NCI-H2196 (cell line): ENCODE results near the gene ENTPD2.

Experiments
- DNase-seq: peaks from one replicate; lab custom pipeline; 2025; ENCODE audit not compliant: unreplicated experiment; lab: John Stamatoyannopoulos, UW

The ENTPD2 gene

GRCh38 chr9:137018761-137019559 lies 34.9 kb downstream of the ENTPD2 start:
- no peak for DNase-seq

GRCh38 chr9:137017791-137018497 lies 35.9 kb downstream of the ENTPD2 start:
- no peak for DNase-seq

GRCh38 chr9:137017071-137017470 lies 36.8 kb downstream of the ENTPD2 start:
- no peak for DNase-seq

DNA sequence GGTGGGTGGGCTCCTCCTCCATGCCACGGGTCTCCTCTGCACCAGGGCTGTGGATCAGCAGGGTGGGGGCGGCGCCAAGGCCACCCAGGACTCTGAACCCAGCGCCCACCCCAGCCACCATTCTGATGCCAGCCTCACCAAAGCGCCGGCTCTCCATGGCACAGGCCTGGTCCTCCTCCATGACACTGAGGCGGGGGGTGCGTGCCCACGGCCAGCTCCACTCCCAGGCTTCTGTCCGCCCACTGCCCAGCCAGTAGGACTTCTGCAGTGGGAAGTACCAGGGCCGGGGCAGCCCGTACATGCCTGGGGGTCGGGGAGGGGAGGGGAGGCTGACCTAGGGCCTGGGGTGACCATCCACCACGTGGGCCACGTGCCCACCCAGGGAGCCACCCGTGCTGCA lies 37.4 kb downstream of the ENTPD2 start:
- no peak for DNase-seq

DNA sequence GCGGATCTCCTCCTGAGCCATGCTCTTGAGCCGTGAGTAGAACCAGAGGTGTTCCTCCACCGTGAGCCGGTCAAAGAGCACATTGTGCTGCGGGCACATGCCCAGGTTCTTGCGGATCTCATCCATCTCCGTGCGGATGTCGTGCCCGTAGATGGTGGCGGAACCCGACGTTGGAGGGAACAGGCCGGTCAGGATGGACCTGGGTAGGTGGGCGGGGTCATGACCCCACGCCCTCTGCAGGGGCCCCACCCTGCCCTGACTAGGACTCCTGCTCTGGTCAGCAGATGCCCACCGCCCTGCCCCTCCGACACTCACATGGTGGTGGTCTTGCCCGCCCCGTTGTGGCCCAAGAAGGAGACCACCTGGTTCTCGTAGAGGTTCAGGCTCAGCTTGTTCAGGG lies 37.9 kb downstream of the ENTPD2 start:
- no peak for DNase-seq

DNA sequence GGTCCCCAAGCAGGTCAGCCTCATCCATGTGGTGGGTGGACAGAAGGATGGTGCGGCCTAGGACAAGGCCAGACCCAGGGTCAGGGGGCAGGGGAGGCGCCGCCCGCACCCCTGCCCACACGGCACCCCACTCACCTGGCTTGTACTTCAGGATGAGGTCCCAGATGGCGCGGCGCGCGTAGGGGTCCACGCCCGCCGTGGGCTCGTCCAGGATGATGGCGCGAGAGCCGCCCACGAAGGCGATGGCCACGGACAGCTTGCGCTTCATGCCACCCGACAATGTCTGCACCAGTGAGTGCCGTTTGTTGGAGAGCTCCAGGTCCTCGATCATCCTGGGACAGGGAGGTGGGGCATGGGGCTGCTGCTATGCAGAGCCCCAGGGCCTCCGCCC lies 38.3 kb downstream of the ENTPD2 start:
- DNase-seq: no peak

GRCh38 chr9:137014776-137015539 lies 38.9 kb downstream of the ENTPD2 start:
- DNase-seq: no peak

DNA sequence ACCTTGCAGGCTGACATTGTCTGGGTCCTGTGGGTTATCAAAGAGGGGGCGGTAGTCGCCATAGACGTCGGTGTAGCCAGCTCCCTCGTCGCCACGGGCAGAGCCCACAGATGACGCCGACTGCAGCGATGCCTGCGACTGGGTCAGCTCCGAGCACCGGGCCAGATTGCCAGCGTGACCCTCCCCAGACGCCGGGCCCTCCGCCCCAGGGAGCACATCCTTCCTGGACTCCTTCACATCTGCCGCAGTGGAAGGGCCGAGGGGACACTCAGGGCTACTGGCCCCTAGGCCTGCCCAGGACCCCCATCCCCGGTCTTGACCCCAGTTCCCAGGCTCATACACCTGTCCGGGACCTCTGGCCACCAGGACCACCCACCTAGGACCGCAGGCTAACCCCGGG lies 39.7 kb downstream of the ENTPD2 start:
- DNase-seq: no peak

GRCh38 chr9:137013571-137013940 lies 40.3 kb downstream of the ENTPD2 start:
- DNase-seq: no peak

DNA sequence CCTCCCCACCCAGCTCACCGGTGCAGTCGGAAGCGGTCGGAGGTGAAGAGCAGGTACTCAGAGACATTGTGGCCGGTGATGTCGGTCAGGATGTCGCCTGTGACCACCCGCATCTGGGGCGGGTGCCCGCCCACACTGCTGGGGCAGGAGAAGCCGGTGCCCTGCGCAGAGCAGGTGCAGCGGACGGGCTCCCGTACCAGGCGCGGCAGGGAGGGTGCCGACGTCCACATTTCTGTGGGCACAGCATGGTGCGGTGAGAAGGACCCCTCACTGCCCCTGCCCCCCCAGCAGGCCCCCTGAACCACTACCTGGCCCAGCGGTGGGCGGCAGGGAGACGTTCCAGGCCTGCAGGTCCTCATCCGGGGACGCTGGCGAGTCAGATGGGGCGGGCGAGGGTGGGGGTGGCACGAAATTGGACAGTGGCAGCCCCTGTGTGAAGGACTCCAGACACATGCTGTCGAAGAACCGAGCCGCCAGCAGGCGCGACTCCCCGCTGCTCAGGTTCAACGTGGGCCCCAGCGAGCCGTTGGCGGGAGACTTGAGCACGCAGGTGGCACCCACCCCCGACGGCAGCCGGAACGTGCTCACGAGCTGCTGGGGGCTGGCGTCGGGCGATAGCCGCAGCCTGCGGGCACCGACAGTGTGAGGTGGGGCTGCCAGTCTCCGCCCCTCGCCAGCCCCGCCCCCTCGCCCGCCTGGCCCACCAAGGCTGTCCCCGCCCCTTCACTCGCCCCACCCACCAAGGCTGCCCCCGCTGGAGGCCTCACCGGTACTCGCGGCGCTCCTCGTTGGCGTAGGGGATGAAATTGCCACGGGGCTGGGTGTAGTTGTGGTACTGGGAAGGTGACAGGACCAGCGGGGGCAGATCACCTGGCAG lies 40.9 kb downstream of the ENTPD2 start:
- no peak for DNase-seq

GRCh38 chr9:137011907-137012675 lies 41.8 kb downstream of the ENTPD2 start:
- no peak for DNase-seq

DNA sequence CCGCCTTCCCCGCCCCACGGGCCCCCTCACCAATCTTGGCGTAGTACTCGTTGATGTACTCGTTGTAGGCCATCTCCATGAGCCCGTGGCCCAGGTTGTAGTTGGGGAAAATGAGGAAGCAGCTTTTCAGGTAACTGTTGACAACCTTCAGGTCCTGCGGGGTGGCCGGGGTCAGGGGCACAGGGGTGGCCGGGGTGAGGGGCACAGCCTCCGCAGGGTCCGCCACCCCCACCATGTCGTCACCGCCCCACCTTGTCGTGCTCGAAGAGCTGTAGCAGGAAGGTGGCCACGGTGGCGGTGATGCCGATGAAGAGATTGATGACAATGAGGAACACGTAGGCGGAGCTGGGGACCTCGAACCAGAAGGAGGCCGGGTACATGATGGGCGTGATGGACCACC lies 42.7 kb downstream of the ENTPD2 start:
- DNase-seq: no peak

GRCh38 chr9:137009938-137010732 lies 43.7 kb downstream of the ENTPD2 start:
- DNase-seq: no peak

DNA sequence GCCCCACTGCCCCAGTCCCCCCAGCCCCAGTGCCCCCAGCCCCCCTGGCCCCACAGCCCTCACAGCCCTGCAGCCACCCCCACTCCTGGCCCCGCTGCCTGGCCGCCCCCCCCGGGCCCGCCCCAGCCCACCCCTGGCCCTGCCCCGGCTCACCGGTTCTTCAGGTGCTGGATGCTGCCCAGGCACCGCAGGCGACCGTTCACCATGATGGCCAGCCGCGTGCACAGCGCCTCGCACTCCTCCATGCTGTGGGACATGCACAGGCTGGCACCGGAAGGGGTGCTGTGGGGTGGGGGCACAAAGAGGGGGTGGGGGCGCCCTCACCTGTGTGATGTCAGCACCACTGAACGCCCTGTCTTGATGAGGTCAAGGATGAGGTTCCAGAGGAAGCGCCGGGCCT lies 44.6 kb downstream of the ENTPD2 start:
- no peak for DNase-seq

DNA sequence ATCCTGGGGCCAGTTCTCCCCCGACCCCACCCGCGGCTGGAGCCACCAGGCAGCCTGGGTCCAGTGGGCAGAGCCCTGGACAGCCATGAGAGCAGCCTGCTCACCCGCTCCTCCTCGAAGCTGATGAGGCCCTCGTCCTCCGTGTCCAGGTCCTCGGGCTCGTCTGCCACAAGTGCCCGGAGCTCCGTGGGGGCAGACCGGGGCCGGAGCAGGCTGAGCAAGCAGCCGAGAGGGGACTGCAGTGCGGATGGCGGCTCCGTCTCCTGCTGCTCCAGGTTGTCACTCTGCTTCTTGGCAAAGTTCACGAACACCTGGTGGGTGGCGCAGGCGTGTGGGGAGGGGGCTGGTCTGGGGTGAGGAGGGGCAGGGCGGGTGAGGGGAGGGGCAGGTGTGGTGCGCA lies 45.5 kb downstream of the ENTPD2 start:
- no peak for DNase-seq

DNA sequence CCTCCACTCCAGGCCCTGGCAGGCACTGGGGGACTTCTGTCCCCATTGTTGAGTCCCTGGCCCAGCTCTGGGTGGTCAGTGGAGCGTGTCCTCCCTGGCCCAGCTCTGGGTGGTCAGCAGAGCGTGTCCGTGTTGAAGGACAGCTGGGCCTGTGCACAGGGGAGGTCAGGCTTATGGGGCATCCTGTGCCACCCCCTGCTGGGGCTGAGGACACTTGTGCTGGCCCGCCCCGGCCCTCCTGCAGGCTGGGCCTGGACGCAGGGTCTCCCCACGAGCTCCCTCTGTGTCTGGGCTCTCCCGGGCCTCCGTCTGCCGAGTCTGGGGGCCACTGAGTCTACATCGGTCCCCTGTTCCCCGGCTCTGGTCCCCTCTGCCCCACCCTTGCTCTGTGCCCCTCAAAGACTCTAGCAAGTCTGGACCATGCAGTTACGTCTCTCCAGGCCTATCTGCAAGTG lies 46.0 kb downstream of the ENTPD2 start:
- DNase-seq: no peak

DNA sequence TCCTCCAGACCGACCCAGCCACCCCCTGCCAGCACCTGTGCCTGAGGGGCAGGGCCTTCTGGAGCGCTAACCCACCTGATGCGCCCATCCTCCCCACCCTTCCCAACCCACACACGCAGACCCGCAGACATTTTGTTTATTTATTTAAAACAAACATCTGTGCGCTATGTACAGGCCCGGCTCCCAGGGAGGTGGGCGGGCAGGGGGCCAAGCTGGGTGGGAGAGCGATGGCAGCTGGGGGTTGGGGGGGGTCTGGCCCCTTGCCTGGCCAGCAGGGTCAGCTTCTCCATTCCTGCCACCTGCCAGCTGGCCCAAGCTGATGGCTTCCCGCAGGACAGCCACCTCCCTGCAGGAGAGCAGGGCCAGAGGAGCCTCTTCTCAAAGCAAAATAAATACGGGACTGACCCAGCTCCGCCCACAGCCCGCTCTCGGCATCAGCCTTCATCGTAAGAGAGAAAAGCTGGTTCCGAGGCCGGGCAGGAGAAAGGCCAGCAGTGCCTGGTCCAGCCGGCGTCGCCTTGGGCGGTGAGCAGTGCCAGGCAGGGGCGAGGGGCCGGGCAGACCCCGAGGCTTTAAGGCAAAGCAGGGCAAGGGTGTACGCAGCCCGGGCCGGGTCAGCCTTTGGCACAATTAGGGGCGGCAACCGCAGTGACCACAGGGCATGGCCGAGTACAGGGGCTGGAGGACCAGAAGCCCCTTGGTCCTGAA lies 46.6 kb downstream of the ENTPD2 start:
- peak; percentile 43 for DNase-seq

GRCh38 chr9:137006116-137007003 lies 47.5 kb downstream of the ENTPD2 start:
- no peak for DNase-seq
